Cerebellar nuclear complex (tissue), 1 donor: ENCODE data around the gene SKOR1.

Experiments used
- DNase-seq, 2 experiments: peaks; one replicate each; lab custom pipeline; 2025; lab: John Stamatoyannopoulos, UW

Gene SKOR1

GRCh38 chr15:67796196-67797127, 28.8 kb upstream of the SKOR1 start:
- DNase-seq, result no peak

GRCh38 chr15:67799801-67800205, 25.5 kb upstream of the SKOR1 start:
- DNase-seq, result no peak

DNA sequence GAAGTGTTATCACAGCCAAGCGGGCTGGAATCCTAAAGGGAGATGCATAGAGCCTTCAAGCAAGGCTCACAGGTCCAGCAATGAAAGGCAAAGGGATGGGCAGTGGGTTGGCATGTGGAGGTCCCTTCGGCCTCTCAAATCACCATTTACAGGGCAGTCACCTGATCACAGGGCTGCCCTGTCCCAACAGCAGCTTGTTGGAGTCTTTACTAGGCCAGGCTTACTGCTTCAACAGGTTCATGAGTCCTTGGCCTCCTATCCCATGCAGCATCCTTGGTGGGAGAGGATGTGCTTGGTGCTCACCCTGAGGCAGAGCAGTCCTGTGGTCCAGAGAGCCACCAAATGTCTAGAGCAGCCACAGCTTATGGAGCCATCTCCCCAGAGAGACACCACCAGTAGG, 24.2 kb upstream of the SKOR1 start:
- DNase-seq, result no peak

DNA sequence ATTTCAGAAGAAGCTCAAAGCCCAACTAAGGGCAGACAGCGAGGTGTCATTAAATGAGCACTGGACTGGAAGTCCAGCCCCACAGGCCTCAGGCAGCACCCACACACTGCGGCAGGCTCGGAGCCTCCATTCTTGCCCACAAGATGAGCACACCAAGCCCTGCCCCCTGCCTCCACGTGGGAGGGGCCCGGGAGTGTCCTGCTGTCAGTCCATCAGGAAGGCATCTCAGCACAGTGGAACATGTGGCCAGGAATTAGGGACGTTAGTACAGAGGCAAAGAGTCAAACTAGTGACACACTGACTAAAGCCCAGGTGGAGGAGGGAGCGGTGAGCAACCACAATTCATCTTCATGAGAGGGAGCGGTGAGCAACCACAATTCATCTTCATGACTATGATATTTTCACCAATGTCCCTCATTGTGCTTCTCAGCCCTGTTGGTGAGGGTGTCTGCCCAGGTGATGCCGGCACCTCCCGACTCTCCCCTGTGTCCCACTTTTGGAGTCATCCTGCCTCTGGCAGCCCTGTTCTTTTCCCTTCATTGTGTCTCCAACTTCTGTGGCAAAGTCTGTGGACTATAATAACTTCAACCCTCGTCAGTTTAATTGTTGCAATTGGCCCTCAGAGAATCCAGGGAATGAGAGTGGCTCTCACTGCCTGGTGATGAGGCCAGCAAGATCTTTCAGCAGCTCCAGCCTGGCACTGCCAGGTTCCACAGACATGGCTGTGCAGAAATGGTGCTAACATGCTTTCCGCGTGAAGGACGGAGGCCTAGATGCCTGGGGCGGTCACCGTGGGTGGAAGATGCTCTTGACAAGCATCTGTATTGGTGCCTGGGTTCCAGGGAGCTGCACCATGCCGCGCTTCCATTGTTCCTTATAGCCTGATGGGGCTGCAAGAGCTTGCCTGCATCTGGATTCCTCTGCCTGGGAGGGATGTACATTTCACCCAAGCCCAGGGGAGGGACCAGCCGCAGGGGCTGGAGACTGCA, 23.1 kb upstream of the SKOR1 start:
- DNase-seq, result no peak

DNA sequence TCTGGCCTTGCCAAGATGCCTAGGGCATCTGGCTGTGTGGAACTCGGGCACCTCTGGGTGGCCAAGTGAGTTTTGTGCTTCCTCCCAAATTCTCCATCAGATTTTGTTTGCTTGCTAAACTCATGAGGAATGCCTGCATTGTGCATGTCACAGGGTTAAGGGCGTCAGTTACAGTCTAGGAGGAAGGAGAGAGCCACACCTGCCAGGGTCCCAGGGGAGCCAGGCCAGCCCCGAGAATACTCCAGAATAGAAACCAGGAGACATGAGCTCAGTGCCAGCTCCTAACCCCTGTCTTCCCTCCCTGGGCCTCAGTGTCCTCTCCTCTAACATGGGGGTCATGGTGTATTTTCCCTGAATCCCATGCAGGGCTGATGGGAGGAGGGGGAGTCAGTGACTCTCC, 22.0 kb upstream of the SKOR1 start:
- no peak for DNase-seq

- no peak for DNase-seq
These were observed 21.1 kb upstream of the SKOR1 start for GRCh38 chr15:67803996-67804843.

DNA sequence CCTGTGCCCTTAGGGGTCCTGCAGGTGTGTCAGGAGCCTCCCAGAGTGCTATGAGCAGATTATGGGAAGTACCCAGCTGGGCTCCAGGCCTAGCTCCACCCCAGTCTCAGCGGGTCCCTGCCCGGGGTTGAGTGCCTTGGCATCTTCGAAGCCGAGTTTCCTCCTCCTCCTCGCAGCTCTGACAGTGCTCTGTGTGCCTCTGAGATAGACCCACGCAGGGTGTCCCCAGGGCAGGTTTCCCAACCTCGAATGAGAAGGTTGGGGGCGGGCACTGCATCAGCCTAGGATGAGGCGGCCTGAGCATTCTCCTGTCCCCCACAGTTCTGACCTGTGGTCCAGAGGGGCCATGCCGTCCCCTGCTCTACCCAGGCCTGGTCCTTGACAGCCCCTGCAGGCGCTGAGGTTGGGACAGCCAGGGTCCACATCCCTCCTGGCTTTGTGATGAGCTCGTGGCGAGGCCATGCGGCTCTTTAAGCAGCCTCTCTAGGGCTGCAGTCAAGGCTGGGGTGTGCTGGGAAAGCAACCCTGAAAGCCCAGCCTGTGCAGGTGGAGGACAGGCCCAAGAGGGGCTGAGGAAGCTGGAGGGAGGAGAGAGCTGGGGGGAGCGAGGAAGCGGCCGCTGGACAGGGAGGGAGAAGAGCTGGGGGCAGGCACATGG, 20.2 kb upstream of the SKOR1 start:
- DNase-seq, result no peak

GRCh38 chr15:67805666-67806516, 19.4 kb upstream of the SKOR1 start:
- no peak for DNase-seq

- no peak for DNase-seq
These were observed 18.8 kb upstream of the SKOR1 start for GRCh38 chr15:67806536-67806935.

DNA sequence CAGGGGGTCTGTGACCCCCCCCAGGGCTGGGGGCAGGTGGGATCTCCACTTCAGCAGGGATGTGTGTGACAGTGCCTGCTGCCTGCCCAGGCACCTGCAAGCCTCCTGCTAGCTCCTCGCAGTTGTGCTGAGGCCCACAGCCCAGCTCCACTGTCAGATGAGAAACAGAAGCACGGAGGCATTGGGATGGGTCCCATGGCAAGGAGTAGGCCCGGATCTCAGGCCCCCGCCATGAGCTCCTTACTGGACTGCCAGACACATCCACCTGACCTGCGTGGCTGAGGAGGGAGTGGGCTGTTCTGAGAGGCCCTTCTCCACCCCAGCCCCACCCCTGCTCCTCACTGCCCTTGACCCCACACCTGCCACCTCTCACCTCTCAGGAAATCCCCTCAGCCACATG, 18.2 kb upstream of the SKOR1 start:
- no peak for DNase-seq

DNA sequence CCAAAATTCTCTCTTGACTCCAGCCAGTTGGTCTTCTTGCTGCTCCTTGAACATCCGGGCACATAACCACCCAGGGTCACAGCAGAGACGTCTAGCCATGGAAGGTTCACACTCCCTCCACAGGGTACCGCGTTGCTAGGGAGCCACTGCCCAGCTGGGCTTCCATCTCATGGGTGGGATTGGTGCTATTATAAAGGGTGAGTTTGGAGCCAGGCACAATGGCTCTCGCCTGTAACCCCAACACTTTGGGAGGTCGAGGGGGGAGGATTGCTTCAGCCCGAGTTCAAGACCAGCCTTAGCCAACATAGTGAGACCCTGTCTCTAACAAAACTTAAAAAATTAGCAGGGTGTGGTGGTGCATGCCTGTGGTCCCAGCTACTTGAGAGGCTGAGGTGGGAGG, 17.5 kb upstream of the SKOR1 start:
- DNase-seq, result no peak

DNA sequence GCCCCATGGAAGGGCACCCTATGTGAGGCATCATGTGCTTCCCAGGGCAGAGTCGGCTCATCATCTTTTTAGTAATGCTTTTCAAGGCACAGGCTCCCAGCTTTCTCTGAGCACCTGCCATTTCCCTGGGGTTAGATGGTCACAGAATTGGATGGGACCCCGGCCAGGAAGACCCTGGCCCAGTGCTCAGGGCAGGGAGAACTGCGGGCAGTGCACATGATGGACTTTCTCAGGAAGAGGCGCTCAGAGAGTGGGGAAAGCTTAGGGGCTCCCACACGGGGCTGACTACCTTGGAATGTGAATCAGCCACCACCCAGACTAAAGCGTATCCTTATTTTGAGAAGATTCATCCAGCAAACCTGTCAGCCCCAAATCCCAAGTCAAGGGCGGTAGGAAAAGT, 16.5 kb upstream of the SKOR1 start:
- DNase-seq, result no peak

DNA sequence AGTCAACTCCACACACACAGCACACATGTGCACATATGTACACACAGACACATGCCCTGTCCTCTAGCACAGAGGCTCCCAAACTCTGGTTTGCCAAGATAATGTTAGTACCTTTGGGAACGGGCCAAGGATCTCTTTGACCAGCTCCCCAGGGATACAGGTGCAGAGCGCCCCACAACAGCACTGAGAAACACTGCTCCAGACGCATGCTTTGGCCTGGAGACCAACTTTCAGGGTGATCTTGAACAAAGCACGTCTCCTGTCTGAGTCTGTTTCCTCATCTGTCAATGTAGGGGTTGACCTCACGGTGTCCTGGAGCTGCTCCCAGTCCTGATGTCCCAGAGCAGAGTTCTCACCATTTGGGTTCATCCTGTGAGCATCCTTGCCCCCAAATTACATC, 15.9 kb upstream of the SKOR1 start:
- no peak for DNase-seq

- no peak for DNase-seq
These were observed 15.4 kb upstream of the SKOR1 start for GRCh38 chr15:67809866-67810265.

GRCh38 chr15:67812241-67812644, 13.1 kb upstream of the SKOR1 start:
- DNase-seq, result no peak

DNA sequence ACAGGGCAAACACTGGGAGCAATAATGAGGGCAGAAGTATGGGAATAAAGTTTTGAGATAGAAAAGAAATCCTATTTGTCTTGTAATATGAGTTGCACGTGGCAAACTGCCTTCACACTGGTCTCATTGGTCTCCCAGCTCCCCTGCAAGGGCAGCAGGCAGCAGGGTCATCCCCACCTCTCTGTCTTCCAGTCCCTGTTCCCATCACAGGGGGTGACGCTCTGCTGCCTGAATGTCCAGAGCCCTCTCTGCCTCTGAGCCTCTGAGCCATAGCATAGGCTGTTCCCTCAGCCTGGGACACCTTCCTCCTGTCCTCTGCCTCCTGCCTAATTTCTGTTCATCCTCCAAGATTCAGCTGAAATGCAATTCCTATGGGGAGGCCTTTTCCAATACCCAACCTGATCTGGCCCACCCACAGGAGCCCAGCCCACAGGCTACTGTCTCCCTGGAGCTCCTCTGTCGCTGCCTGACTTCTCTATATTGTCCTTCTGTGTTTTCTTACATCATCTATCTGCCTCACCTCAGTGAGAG, 12.1 kb upstream of the SKOR1 start:
- no peak for DNase-seq

DNA sequence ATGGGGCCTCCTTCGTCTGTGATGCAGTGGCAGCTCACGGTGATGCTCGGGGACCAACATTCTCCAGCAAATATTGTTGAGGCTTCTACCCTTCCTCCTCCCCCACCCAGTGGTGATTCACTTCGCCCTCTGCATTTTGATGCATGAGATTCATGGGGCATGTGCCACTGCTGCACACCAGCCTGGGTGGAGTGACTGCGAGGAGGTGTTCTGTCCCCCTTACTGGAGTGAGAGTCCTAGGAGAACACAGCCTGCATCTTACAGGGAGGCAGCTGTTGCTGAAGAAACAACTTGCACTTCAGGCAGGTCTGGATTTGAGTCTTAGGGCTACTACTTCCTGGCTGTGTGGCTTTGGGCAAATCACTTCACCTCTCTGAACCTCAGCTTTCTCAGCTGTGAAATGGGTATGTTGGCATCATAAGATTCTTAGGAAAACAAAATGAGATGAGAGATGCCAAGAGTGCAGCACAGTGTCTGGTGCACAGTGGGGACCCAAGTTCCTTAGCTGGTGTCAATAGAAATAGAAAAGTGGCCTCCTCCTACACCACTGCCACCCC, 10.2 kb upstream of the SKOR1 start:
- DNase-seq, result no peak

- DNase-seq, result no peak
These were observed 8.6 kb upstream of the SKOR1 start for GRCh38 chr15:67816668-67817067.

- DNase-seq, result no peak
These were observed 6.8 kb upstream of the SKOR1 start for GRCh38 chr15:67818464-67818863.

- no peak for DNase-seq
These were observed 5.7 kb upstream of the SKOR1 start for GRCh38 chr15:67819636-67820035.
